ENCODE data around the gene ADGRD1.
"Not testable (repeated sequence)": the region's sequence is repeated elsewhere in the genome, so short reads cannot be mapped to it uniquely, and the experiment has no call there.

ADGRD1 gene

DNA sequence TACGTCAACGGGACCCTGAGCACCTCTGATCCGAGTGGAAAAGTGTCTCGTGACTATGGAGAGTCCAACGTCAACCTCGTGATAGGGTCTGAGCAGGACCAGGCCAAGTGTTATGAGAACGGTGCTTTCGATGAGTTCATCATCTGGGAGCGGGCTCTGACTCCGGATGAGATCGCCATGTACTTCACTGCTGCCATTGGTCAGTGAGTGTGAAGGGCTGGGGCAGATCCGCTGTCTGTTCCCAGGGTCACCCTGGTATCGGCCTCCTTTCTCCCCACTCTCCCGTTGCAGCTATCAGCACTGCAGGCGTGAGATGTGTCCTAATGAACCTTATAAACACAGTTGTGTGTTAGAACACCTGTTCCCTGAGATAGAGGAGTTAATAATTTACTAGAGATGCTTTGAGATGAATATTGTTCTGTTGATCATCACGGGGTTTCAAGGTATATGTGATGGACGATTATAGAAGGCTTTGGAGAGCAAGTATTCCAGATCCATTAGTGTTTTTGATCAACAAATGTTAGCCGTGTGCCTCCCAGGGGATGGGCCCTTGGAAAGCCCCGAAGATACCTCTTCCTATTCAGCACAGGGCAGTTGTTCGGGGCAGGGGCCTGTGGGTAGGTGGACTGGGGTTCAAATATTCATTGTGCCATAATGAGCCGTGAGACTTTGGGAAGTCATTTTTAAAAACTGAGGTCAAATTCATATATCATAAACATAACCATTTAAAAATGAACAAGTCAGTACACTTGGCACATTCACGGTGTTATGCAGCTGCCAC is 33.6 kb downstream of the ADGRD1 start:
- DNase-seq (ENCODE audit: low read depth in 2 of 2) = no peak

DNA sequence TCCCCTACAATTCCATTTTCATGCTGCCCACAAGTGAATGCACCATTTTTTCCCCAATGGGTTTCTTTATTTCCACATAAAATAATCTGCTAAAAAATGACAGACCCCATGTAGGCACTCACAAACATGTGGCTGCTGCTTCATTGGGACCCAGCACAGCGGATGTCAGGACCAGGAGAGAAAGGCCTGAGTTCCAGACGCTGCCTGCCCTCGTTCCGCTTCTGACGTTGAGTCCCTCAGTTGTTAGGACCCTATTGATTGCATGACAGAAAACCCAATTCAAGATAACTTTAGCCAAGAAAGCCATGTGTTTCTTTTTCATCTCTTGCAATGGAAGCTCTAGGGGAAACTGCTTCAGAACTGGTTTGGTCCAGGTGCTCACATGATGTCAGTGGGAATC is 34.6 kb downstream of the ADGRD1 start:
- no peak for DNase-seq (ENCODE audit: low read depth in 2 of 2)

DNA sequence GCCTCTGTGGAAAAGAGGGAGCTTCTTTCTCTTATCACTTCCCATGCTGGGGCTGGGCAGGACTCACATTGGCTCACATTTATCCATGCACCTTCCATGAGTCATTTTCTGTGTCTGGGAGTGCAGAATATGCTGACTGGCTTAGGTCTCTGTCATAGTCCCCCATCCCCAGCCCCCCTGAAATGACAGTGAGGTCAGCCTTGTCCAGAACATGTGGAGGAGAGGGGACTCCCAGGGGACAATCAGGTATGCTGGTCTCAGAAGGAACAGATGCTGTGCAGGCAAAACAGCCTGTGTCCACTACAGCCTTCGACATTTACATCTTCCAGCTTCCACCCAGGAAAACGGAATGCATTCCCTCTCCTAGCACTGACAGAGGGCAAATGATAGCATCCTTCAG is 35.0 kb downstream of the ADGRD1 start:
- no peak for DNase-seq (ENCODE audit: low read depth in 2 of 2)

DNA sequence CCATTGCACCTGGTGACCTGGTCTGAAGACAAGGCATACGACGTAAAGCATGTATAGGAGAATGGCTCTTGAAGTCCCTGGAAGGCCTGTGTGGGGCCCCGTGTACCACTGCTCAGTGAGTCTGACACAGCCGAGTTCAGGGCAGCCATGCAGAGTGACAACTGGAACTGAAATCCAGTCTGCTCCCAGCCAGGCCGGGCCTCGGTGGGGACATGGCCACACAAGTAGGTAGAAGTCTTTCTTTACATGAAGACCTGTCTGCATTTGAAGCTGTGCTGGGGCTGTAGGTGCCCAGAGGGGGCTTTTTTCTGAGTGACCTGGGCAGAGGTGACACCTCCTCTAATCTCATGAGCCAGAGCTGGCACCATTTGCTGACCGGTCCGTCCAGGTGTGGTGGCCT is 35.7 kb downstream of the ADGRD1 start:
- no peak for DNase-seq (ENCODE audit: low read depth in 2 of 2)

DNA sequence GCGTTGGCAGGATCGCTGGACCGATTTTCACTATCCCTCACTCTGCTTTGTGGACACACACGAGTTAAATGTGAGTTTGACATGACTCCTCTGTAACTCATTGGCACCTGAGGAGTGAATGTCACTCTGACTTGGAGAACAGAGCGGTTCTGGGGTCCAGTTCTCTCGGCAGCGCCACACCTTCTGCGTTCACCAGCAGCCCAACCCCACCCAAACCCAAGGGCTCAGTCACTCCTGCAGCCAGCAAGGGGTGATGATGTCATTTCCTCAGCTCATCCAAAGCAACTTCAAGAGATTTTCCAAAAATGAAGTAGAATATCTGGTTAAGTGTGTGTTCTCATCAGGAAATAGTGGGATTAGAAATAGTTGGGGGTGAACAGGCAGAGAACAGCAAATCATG is 36.3 kb downstream of the ADGRD1 start:
- no peak for DNase-seq (ENCODE audit: low read depth in 2 of 2)

DNA sequence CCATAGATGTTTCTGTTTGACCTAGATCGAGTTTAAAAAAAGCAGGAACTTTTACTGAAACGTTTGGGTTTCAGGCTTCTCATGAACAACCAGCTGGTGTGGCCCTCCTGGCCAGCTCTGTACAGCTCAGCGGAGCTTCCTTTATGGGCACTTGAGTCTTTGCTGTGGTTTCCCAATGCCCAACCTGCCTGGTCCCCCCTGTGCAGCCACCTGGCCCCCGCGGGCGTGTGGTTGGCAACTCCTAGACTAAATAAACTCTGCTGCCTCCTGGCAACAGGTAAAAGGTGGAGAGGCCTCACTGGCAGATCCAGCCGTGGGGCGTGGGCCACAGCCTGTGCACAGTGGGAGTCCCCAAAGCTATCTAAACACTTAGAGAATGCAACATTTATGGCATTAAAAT is 38.7 kb downstream of the ADGRD1 start:
- no peak for DNase-seq (ENCODE audit: low read depth in 2 of 2)

DNA sequence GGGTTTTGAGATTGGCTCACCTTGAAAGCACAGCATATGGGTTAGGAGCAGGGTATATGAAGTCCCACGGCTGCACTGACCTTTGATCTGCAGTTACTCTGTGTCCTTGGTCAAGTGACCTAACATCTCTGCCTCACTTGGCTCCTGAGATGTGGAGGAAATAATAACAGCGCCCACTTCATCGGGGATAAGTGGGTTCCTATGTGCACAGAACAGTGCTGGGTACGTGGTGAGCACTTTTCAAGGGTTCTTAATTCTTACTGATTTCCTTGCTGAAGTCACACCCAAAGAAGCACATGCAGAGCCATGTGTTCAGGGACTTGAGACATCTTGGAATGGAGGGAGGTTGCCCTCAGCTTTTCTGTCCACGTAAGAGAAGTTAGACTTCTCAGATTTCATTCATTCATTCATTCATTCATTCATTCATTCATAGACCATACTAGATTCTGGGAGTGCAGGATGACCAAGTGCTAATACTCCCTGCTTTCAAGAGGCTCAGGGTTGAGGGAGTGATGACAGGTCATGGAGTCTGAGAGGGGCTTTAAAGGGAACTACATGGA is 39.4 kb downstream of the ADGRD1 start:
- DNase-seq (ENCODE audit: low read depth in 2 of 2) = no peak

DNA sequence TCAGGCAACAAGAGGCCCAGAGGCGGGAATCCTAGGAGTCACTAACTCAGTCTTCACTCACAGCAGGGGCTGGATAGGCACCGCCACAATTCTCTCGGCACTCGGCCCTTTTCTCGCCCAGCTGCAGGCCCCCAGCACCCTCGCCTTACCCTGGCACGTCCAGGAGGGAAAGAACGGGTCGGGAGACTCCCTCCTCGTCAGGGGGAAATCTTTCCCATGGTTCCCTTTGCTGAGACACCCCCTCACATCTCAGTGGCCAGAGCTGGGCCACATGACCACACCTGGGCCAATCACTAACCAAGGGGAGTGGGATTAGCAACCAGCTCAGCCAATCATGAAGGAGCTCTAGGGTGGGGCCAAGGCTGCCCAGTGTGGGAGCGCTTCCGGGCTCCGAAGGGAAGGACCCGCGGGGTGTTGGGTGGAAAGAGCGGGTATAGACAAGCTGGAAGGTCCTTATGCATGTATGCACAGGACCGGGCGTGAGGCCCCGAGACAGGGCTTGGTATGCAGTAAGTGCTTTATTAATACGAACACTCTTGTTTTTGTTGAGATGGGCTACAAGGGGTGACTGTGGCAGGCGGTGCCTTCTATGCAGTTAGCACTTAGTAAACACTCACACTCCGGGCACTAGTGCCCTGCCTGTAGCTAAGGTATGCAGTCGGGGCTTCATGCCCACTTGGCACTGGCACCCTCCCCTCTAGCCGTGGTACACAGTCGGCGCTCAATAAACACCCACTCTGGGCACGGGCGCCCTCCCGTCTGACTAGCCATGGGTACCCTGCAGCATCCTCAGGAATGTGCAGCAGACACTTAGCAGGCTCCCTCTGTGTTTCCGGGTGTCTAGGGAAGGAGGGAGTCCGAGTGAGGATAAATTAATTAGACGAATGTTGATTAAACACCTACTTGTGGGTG is 40.3 kb downstream of the ADGRD1 start:
- no peak for DNase-seq (ENCODE audit: low read depth in 2 of 2)

DNA sequence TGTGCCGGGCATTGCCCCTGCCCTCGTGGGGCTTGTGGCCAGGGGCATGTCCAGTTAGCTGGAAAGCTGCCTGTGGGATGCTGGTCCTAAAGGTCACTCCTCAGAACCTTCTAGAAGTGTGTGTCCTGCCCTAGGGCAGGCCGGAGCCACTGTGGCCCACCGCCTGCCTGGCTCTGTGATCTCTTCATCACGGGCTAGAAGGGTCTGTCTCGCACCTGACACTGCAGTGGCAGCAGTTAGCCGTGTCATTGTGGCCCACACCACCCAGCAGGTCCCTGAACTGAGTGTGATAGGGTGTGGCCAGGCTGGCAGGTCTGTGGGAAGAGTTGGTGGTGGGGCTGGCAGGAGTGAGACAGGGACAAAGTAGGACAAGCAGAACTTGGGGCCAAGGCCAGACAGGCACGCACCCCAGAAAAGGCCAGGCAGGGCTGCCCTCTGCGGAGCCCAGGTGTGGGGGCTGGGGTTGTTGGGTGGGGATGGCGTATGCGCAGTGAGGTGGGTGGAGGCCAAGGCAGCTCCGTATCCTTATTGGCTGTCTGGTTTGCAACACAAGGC is 41.2 kb downstream of the ADGRD1 start:
- DNase-seq (ENCODE audit: low read depth in 2 of 2) = no peak

DNA sequence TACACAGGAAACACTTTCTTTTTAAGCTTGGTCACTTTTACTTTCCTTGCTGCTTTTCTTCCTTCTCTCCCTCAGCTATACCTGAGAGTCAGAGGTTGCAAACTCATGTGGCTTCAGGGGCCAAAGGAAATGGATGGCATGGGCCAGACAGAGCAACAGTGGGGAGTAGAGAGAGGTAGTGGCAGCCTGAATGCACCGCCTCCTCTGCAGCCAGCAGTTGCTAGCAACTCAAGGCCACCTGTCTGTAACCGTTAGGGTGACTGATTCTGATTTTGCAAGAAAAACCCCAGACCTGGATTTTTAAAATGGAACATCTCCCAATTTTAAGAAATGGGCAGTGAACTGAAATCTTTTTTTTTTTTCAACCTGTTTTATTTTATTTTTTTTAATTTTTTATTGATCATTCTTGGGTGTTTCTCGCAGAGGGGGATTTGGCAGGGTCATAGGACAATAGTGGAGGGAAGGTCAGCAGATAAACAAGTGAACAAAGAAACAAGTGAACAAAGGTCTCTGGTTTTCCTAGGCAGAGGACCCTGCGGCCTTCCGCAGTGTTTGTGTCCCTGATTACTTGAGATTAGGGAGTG is 41.8 kb downstream of the ADGRD1 start:
- DNase-seq (ENCODE audit: low read depth in 2 of 2) = not testable (repeated sequence)

DNA sequence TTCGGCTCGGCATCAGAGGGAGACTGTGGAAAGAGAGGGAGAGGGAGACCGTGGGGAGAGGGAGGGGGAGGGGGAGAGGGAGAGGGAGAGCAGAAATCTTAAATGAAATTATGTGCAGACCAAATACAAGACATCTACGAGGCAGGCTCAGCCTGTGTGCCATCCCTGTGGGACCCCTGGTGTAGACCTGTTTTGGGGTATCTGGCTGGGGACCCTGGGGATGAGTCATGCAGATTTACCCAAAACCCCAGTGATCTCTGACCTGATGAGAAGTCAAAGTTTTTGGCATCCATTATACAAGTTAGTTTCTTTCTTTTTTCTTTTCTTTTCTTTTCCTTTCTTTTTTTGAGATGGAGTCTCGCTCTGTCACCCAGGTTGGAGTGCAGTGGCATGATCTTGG is 44.4 kb downstream of the ADGRD1 start:
- no peak for DNase-seq (ENCODE audit: low read depth in 2 of 2)

DNA sequence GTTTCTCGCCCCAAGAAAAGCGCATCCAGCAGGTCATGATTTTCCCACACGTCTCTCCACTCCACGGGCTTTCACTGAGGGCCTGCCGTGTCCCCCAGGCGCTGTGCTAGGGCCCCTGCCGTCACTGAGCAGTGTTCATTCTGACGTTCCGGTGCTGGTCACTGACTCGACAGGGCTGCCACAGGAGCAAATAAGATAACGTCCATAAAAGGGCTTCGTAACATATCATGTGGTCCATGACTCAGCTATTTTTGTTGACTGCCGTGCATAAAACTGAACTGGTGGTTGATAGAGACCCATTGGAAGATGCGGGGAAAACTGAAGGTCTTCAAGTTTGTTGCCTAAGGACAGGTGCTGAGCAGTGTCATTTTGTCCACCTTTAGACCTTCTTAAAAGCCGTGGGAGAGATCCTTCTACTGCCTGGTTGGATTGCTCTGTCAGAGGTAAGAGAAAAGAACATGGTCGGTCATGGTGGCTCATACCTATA is 46.3 kb downstream of the ADGRD1 start:
- no peak for DNase-seq (ENCODE audit: low read depth in 2 of 2)

DNA sequence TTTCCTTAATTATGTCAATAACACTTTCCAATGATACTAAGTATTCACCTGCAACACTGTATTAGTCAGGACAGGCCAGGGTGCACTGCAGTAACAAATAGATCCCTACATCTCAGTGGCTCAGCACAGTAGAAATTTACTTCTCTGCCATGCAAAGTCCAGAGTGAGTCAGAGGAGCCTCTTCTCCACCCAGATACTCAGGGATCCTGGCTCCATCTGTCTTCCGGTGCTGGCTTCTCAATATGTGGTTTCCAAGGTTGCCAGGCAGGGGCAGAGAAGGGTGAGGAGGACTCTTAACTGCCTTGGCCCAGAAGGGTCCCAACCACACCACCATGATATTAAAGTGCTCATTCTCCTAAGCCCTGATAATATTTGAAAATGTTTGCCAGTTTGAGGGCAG is 47.8 kb downstream of the ADGRD1 start:
- DNase-seq (ENCODE audit: low read depth in 2 of 2) = no peak

DNA sequence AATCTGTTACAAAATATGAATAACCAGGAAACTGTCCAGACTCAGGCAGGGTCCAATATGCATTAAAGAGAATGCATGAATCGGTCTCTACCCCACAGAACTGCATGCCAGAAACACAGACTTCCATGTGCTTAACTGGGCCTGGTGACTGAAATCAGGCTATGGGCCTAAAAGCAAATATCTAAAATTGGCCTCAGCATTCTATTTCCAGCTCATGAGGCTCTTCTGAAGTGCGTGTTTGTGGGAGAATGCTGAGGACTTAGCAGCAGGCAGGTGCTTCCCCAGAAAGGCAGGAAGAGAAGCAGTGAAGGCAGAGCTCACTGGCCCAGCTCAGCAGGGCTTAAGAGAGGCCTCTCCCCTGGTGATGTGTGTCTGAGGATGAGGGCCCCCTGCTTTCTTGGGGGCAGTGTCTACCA is 48.5 kb downstream of the ADGRD1 start:
- DNase-seq (ENCODE audit: low read depth in 2 of 2) = no peak

DNA sequence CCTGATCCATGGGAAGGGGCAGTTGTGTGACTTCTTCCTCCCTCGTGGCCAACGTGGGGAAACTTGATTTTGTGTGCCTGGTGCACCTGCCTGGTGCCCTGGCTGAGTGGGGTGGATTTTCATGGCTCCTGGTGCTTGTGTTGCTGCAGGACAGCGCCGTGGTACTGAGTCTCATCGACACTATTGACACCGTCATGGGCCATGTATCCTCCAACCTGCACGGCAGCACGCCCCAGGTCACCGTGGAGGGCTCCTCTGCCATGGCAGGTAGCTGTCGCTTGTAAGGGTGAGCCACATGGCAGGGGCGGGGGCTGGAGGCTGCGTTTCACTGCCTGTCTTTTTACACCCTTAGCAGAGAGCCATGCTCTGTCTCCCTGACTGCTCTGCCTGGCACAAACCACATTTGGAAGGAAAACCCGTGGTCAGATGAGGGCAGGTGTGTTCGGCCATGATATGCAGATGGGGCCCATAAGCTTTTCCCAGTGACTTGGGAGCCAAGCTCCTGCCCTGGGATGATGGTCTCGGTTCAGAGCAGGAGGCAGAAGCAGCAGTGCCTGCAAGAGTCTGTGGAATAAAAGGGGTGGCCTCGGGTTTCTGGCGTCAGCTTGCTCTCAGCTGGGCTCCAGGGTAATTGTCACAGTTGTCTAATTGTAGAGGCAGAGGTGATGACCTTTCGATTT is 49.5 kb downstream of the ADGRD1 start:
- no peak for DNase-seq (ENCODE audit: low read depth in 2 of 2)

DNA sequence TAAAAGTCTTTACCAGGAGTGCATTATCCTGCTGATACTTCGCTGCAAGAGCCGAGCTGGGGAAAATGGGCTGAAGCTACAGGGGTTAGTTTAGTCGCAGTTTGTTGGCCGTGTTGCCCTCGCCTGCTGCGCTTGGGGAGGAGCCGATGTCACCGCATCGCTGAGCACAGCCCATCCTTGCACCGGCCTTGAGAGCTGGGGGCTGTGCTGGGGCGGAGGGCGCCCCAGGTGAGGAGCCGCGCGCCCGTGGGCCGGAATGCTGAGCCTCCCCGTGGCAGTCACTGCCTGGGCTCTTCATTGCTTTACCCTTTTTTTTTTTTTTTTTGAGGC is 50.0 kb downstream of the ADGRD1 start:
- no peak for DNase-seq (ENCODE audit: low read depth in 2 of 2)

DNA sequence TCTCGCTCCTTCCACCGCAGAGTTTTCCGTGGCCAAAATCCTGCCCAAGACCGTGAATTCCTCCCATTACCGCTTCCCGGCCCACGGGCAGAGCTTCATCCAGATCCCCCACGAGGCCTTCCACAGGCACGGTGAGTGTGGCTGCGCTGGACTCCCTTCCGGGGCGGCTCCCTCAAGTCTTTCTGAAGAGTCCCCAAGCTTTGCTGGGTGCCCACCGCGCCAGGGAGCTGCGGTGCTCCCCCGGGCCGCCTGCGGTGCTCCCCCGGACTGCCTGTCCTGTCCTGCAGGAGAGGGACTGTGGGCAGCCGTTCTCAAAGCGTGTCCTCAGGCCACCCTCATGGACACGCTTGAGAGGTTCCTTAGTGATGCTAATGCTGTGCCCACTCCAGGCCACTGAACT is 50.5 kb downstream of the ADGRD1 start:
- DNase-seq (ENCODE audit: low read depth in 2 of 2) = no peak

DNA sequence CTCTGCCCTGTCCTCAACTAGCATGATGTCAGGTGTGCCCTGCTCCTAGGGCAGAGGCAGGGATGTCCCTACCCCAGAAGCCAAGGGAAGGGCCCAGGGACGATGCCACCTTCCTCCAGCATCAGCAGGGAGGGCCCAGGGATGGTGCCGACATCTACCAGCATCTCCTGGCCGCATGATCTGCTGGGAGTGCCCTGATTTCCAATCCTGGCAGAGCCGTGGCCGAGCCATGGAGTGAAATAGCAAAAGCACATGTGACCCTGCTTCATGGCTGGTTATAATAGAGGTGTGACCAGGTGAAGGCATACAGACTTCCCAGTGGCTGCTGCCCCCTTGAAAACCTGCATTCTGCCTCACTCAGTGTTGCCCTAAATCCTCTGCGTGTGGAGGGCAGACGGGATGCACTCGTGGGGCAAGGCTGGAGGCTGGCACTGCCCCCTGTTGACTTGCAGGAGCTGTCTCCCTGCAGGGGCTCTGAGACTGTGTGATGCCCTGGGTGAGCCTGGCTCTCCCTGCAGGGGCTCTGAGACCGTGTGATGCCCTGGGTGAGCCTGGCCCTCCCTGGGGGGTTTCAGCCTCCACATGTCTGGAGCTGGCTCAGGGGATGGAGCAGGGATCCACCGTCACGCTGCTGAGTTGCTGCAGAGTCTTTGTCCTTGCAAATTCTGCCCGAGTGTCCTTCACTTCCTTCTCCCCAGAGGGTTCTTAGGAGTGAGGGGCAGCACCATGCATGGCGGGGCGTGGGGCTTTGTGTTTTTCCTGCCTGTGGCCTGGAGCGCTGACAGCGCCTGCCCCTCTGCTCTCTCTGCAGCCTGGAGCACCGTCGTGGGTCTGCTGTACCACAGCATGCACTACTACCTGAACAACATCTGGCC is 51.7 kb downstream of the ADGRD1 start:
- no peak for DNase-seq (ENCODE audit: low read depth in 2 of 2)

DNA sequence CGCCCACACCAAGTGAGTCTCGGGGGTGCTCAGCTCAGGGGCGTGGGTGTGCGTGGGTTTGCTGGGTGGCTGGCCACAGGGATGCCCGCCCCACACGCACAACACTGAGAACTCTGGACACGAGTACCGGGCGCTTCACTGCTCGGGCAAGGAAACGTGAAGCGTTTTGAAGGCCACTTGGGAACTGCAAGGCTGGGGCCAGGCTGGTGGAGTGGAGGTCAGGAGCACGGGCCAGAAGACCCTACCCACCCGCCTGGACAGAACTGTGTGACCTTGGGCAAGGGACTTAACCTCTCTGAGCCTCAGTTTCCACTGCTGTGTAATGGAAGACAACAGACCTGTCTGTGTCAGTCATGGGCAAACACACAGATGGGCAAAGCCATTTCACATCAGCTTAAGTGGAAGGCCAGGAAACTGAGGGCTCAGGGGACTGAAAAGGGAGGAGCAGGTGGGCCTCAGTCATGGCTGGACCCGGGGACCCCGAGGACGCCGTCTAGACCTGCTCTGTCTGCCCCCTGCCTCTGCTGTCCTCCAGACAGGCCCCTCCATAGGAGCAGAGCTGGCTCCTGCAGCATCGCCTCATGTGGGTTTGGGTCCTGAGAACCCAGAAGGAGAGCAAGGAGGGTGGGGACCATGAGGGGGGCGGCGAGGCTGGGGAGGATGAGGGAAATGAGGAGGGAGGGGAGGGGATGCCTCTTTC is 52.5 kb downstream of the ADGRD1 start:
- DNase-seq (ENCODE audit: low read depth in 2 of 2) = no peak

All from stimulated activated CD4-positive, alpha-beta T cell treated with anti-CD3 and anti-CD28 coated beads, Interleukin-12 subunit alpha, Interleukin-12 subunit beta, amount 100 ng/mL, for 24 hours (primary cell).